Measurements from ENCODE around the gene HMX2. TPM values are rescaled to one million over a fixed set of nuclear protein-coding genes. Genes with fewer than 3 reads are reported as not detected.
A peak's percentile ranks its signal among the peaks of the same experiment; 100 is the strongest.

HMX2 gene
- total and polyA plus RNA-seq, 2 of the 13 experiments (the other 11 are each of a cell fraction or from before 2014, with no cell fraction given): not detected

- Histone ChIP-seq H3K9ac (ENCODE audit: insufficient read depth, low read depth, low read length) (no peak overlapping the region), H4K20me1 (ENCODE audit: insufficient read depth, low read length) (no peaks in the 10 kb centered on the region), H3K4me3 (replicated peaks in 1 of 3; ENCODE audit: insufficient read depth in 1 of 3, low read depth in 2 of 3, low read length in 3 of 3) (no peak overlapping the region), H3K36me3 (replicated peaks in 1 of 2; ENCODE audit: control insufficient read depth in 1 of 2, insufficient read depth in 2 of 2, low read length in 2 of 2) (no peaks in the 10 kb centered on the region), H3K27me3 (ENCODE audit: control insufficient read depth in 1 of 2, insufficient read depth in 2 of 2, low read length in 2 of 2) (peaks cover 28 to 89% of the 10 kb centered on the region in 2 experiments), H3K4me1 (ENCODE audit: insufficient read depth, low read length) (peaks cover 57% of the 10 kb centered on the region), H3K9me3 (ENCODE audit: low read length) (no peaks in the 10 kb centered on the region), H2AFZ (ENCODE audit: low read length) (no peak overlapping the region), H3K79me2 (ENCODE audit: insufficient read depth, low read length) (no peaks in the 10 kb centered on the region), H3K27ac (ENCODE audit: extremely low read length, insufficient read depth, low read length) (no peak overlapping the region), H3K4me2 (ENCODE audit: low read depth, low read length) (no peak overlapping the region)
- DNase-seq (ENCODE audit: low spot score): no peak
- in situ Hi-C loops (cut with HindIII; ENCODE audit: extremely low pct_ligation_motif_present, low pct_unique_long_range_greater_than_20kb) (no loop called here), intact Hi-C loops (cut with micrococcal nuclease; ENCODE audit: unreplicated experiment) (no loop called here)
- ChIA-PET CTCF (ENCODE audit: low intra/inter-chr PET ratio, low total read pairs) (no interaction called here), POLR2A (no interaction called here)
- no TSS peak for BruUV-seq (replicated peaks)
- no peak for ATAC-seq
- peak; percentile 70; the same call in 1 of the 2 replicates for TF ChIP-seq CBX2 (IDR thresholded peaks at IDR 0.05; ENCODE audit: low read depth, low read length)
- no peak for TF ChIP-seq CBX2 (CRISPR knock-in tag; IDR thresholded peaks at IDR 0.05; ENCODE audit: low read depth)
- TF ChIP-seq ZNF225 (CRISPR knock-in tag; IDR thresholded peaks at IDR 0.05): no peak
- no peak for TF ChIP-seq ZBTB43 (CRISPR knock-in tag; conservative IDR thresholded peaks at IDR 0.05)
- 0% methylated on average over 5 of the region's 6 CpGs for WGBS (ENCODE audit: low lambda C conversion rate)
- FAIRE-seq: no peak
Measured at GRCh38 chr10:123140983-123141390, 6.9 kb upstream of the HMX2 start.

- BruUV-seq (replicated peaks): no TSS peak
- in situ Hi-C loops (cut with HindIII; ENCODE audit: extremely low pct_ligation_motif_present, low pct_unique_long_range_greater_than_20kb): no loop called here
- CTCF ChIA-PET (ENCODE audit: low intra/inter-chr PET ratio, low total read pairs): no interaction called here
Measured at GRCh38 chr10:123141791-123142700, 5.9 kb upstream of the HMX2 start.

More at GRCh38 chr10:123141791-123142700, 5.9 kb upstream of the HMX2 start:
- Histone ChIP-seq H2AFZ (ENCODE audit: low read length) (no peak overlapping the region), H3K9me3 (ENCODE audit: low read length) (no peaks in the 10 kb centered on the region), H3K79me2 (ENCODE audit: insufficient read depth, low read length) (no peaks in the 10 kb centered on the region), H3K36me3 (replicated peaks in 1 of 2; ENCODE audit: control insufficient read depth in 1 of 2, insufficient read depth in 2 of 2, low read length in 2 of 2) (no peaks in the 10 kb centered on the region), H3K9ac (ENCODE audit: insufficient read depth, low read depth, low read length) (no peak overlapping the region), H3K27me3 (ENCODE audit: control insufficient read depth in 1 of 2, insufficient read depth in 2 of 2, low read length in 2 of 2) (peaks cover 30 to 90% of the 10 kb centered on the region in 2 experiments), H4K20me1 (ENCODE audit: insufficient read depth, low read length) (no peaks in the 10 kb centered on the region), H3K27ac (ENCODE audit: extremely low read length, insufficient read depth, low read length) (no peak overlapping the region), H3K4me2 (ENCODE audit: low read depth, low read length) (peak overlapping the region; percentile 33; the same call in 1 of the 2 replicates), H3K4me1 (ENCODE audit: insufficient read depth, low read length) (peaks cover 56% of the 10 kb centered on the region), H3K4me3 (replicated peaks in 1 of 3; ENCODE audit: insufficient read depth in 1 of 3, low read depth in 2 of 3, low read length in 3 of 3) (peak overlapping the region in 1 of 3 experiments; percentile 1; a peak in 1 of 6 replicates)
- 54% methylated on average over 23 of the region's 38 CpGs for WGBS (ENCODE audit: low lambda C conversion rate)
- FAIRE-seq: no peak
- DNase-seq (ENCODE audit: low spot score): no peak
- intact Hi-C loops (cut with micrococcal nuclease; ENCODE audit: unreplicated experiment): no loop called here
- POLR2A ChIA-PET: no interaction called here
- ATAC-seq: no peak
- no peak for TF ChIP-seq ZNF691 (CRISPR knock-in tag; IDR thresholded peaks at IDR 0.05; ENCODE audit: borderline replicate concordance, low read depth)
- TF ChIP-seq PRMT3 (CRISPR knock-in tag; IDR thresholded peaks at IDR 0.05; ENCODE audit: borderline replicate concordance, low read depth): no peak
- no peak for TF ChIP-seq KDM6A (CRISPR knock-in tag; IDR thresholded peaks at IDR 0.05; ENCODE audit: low read depth)
- no peak for TF ChIP-seq SIX4 (CRISPR knock-in tag; IDR thresholded peaks at IDR 0.05)
- TF ChIP-seq ZBTB46 (CRISPR knock-in tag; IDR thresholded peaks at IDR 0.05; ENCODE audit: borderline replicate concordance): no peak
- 0 out of 2 replicates have a peak, but pooled peaks have one; percentile 21 for TF ChIP-seq EZH2 (conservative IDR thresholded peaks at IDR 0.05; ENCODE audit: low read depth, low read length)
- no peak for TF ChIP-seq ZFAT (CRISPR knock-in tag; conservative IDR thresholded peaks at IDR 0.05)
- no peak for TF ChIP-seq ADNP (CRISPR knock-in tag; IDR thresholded peaks at IDR 0.05)

Data from HepG2 (cell line).